Measurements from ENCODE around the gene UNK. TPM values are rescaled to one million over a fixed set of nuclear protein-coding genes. Genes with fewer than 3 reads are reported as not detected.
A peak's percentile ranks its signal among the peaks of the same experiment; 100 is the strongest.

UNK gene
- total and polyA plus RNA-seq, 8 donors, result 3.5 to 102 (median 19.5) TPM

GRCh38 chr17:75825748-75826370 lies 41.3 kb downstream of the UNK start:
- TF ChIP-seq, protein P1, sequence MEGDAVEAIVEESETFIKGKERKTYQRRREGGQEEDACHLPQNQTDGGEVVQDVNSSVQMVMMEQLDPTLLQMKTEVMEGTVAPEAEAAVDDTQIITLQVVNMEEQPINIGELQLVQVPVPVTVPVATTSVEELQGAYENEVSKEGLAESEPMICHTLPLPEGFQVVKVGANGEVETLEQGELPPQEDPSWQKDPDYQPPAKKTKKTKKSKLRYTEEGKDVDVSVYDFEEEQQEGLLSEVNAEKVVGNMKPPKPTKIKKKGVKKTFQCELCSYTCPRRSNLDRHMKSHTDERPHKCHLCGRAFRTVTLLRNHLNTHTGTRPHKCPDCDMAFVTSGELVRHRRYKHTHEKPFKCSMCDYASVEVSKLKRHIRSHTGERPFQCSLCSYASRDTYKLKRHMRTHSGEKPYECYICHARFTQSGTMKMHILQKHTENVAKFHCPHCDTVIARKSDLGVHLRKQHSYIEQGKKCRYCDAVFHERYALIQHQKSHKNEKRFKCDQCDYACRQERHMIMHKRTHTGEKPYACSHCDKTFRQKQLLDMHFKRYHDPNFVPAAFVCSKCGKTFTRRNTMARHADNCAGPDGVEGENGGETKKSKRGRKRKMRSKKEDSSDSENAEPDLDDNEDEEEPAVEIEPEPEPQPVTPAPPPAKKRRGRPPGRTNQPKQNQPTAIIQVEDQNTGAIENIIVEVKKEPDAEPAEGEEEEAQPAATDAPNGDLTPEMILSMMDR (IDR thresholded peaks at IDR 0.05), result no peak
- TF ChIP-seq POLR2AphosphoS5 (IDR thresholded peaks at IDR 0.05), result no peak
- no peak for TF ChIP-seq POLR2A (IDR thresholded peaks at IDR 0.05)
- TF ChIP-seq EP300 (IDR thresholded peaks at IDR 0.05), result no peak
- H3K36me3 ChIP-seq, result peaks cover 32 to 88% (median 76%) of the 10 kb centered on the region in 4 donors
- H3K27ac ChIP-seq, result peak overlapping the region in 2 of 5 donors; percentile 46 to 69
- peaks cover 23 to 47% (median 41%) of the 10 kb centered on the region in 4 donors for H3K4me1 ChIP-seq
- H3K4me3 ChIP-seq, result no peak overlapping the region
- H3K9me3 ChIP-seq, result no peaks in the 10 kb centered on the region
- H3K27me3 ChIP-seq, result no peaks in the 10 kb centered on the region
- intact Hi-C loops (cut with DNase I; ENCODE audit: low total_unique reads), result no loop called here
- 85 to 93% (median 85%) methylated on average over 7 to 12 of the region's 12 CpGs for WGBS, 5 donors
- no peak for DNase-seq

- Histone ChIP-seq H3K27ac (peak overlapping the region in 4 of 5 donors; percentile 69 to 79 (median 74)), H3K4me3 (no peak overlapping the region), H3K36me3 (peaks cover 29 to 88% (median 74%) of the 10 kb centered on the region in 4 donors), H3K27me3 (no peaks in the 10 kb centered on the region), H3K9me3 (no peaks in the 10 kb centered on the region), H3K4me1 (peaks cover 23 to 48% (median 34%) of the 10 kb centered on the region in 4 donors)
- no peak for DNase-seq
- intact Hi-C loops (cut with DNase I; ENCODE audit: low total_unique reads), result no loop called here
- 70 to 80% (median 77%) methylated on average over 14 of the region's 14 CpGs for WGBS, 5 donors
- TF ChIP-seq EP300 (IDR thresholded peaks at IDR 0.05) (no peak), POLR2A (IDR thresholded peaks at IDR 0.05) (no peak), POLR2AphosphoS5 (IDR thresholded peaks at IDR 0.05) (no peak)
- TF ChIP-seq, protein P1 (IDR thresholded peaks at IDR 0.05), result no peak
These were observed 42.1 kb downstream of the UNK start for GRCh38 chr17:75826561-75827307.

DNA sequence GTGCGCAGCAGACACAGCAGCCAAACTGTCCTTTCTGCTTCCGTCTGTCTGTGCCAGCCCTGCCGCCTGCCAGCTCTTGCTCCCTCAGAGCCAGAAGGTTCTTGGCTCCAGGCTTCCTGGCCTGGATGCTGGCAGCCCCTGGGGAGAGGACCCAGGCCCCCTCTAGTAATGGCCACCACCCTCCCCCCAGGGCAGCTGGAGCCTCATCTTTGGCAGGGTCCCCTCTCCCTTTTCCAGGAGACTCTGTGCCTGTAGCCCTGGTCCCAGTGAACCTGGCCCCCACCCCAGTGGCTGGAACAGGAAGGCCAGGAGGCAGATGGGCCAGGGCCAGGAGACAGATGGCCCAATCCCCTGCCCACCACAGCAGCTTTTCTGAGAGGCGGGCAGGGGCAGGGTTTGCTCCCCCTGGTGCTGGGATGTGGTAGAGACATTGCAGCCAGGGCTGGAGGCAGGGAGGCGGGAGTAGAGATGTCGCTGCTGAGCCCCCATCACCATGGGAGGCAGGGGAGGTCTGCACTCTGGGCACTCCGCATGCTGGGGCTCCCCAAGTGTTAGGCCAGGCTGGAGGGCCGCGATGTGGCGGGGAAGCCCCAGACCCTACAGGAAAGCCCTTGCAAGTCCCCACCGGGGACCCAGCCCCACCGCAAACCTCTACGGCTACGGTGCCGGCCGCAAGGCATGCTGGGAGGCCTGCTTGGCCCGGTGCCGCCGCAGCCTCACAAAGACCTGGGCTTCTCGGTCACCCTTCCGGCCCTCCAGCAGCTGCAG lies 42.9 kb downstream of the UNK start:
- intact Hi-C loops (cut with DNase I; ENCODE audit: low total_unique reads), result no loop called here
- DNase-seq, result peak; percentile 62 to 88
- Histone ChIP-seq H3K9me3 (no peaks in the 10 kb centered on the region), H3K4me3 (peak overlapping the region; percentile 28 to 39 (median 34)), H3K27ac (peak overlapping the region; percentile 18 to 79 (median 69)), H3K4me1 (peaks cover 18 to 47% (median 27%) of the 10 kb centered on the region in 4 donors), H3K36me3 (peaks cover 29 to 84% (median 67%) of the 10 kb centered on the region in 4 donors), H3K27me3 (no peaks in the 10 kb centered on the region)
- no peak for TF ChIP-seq EP300 (IDR thresholded peaks at IDR 0.05)
- TF ChIP-seq POLR2AphosphoS5 (IDR thresholded peaks at IDR 0.05), result peak in 1 of 3 donors; percentile 44
- no peak for TF ChIP-seq POLR2A (IDR thresholded peaks at IDR 0.05)
- TF ChIP-seq, protein P1 (IDR thresholded peaks at IDR 0.05), result peak in 5 of 7 experiments; percentile 62 to 80 (median 68)
- 21 to 37% (median 25%) methylated on average over 13 to 21 of the region's 21 CpGs for WGBS, 5 donors

GRCh38 chr17:75828076-75828400 lies 43.4 kb downstream of the UNK start:
- no peak for DNase-seq
- WGBS, 5 donors, result 51 to 71% (median 59%) methylated on average over 11 of the region's 11 CpGs

More at GRCh38 chr17:75828076-75828400, 43.4 kb downstream of the UNK start:
- no peaks in the 10 kb centered on the region for H3K9me3 ChIP-seq
- H3K27ac ChIP-seq, result peak overlapping the region; percentile 16 to 79 (median 69)
- no peaks in the 10 kb centered on the region for H3K27me3 ChIP-seq
- TF ChIP-seq POLR2A (IDR thresholded peaks at IDR 0.05) (no peak), EP300 (IDR thresholded peaks at IDR 0.05) (no peak), POLR2AphosphoS5 (IDR thresholded peaks at IDR 0.05) (no peak)
- TF ChIP-seq, protein P1 (IDR thresholded peaks at IDR 0.05), result no peak
- H3K4me3 ChIP-seq, result peak overlapping the region; percentile 28 to 39 (median 34)
- intact Hi-C loops (cut with DNase I; ENCODE audit: low total_unique reads), result no loop called here
- H3K36me3 ChIP-seq, result peaks cover 28 to 84% (median 61%) of the 10 kb centered on the region in 4 donors
- H3K4me1 ChIP-seq, result peaks cover 16 to 47% (median 23%) of the 10 kb centered on the region in 4 donors
